Nephron (organoid): ENCODE measurements around the gene SCMH1.
A peak's percentile ranks its signal among the peaks of the same experiment; 100 is the strongest.

Experiments
- H3K27ac Mint-ChIP-seq, 3 experiments: 2 replicates each; pipeline ENCODE4 v1.8.0; 2020; ENCODE audit warnings: mixed read lengths in 3 of 3, mild to moderate bottlenecking in 2 of 3, moderate library complexity in 1 of 3
- H3K27me3 Mint-ChIP-seq: 2 replicates; pipeline ENCODE4 v1.8.0; 2021; ENCODE audit warnings: low read depth, mild to moderate bottlenecking, moderate library complexity, mixed read lengths
- H3K36me3 Mint-ChIP-seq: 2 replicates; pipeline ENCODE4 v1.8.0; 2020; ENCODE audit warnings: low read depth, mixed read lengths
- H3K4me1 Mint-ChIP-seq: 2 replicates; pipeline ENCODE4 v1.8.0; 2020; ENCODE audit warnings: mixed read lengths
- H3K4me3 Mint-ChIP-seq, 3 experiments: 2 replicates each; pipeline ENCODE4 v1.8.0; 2020; ENCODE audit warnings: mild to moderate bottlenecking in 3 of 3, mixed read lengths in 3 of 3, moderate library complexity in 2 of 3
- H3K9me3 Mint-ChIP-seq: 2 replicates; pipeline ENCODE4 v1.8.0; 2020; ENCODE audit warnings: mixed read lengths
- TF ChIP-seq, protein P1 (sequence below), 3 experiments: fragments of 200-600 bp; sonication (generic); IDR thresholded peaks; one replicate each; pipeline ENCODE4 v1.5.0; 2021; ENCODE audit warnings: antibody characterized with exemption in 3 of 3; ENCODE audit not compliant: unreplicated experiment in 3 of 3

The SCMH1 gene

DNA sequence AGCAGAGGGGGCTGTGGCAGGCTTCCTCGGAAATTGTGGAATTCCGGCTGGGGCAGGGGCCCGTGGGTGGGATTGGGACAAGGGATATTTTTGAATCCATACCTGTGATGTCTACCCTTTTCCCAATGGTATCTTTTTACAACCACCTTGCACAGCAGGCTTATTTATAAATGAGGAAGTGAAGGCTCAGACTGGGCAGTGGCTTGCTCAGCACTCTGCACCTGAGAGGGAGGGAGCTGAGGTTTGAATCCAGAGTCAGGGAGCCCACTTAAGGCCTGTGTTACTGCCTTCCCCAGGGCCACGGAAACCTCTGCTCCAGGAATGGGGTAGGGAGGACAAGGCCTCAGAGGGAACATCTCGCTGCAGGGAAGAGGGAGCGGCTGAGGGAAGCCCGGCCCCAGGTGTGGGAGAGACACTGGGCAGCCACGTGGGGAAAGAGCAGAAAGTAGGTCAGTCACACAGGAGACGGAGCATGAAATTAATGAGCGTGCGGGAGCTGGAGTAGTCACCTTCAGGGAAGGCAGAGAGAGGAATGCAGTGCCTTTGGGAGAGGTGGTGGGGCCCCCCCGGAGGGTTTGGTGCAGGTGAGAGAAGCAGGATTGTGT, 35.4 kb upstream of the SCMH1 start:
- Mint-ChIP-seq H3K4me1 (peaks cover 2% of the 10 kb centered on the region), H3K27me3 (peaks cover 40% of the 10 kb centered on the region), H3K9me3 (no peaks in the 10 kb centered on the region), H3K4me3 (no peak overlapping the region), H3K36me3 (no peaks in the 10 kb centered on the region), H3K27ac (peak overlapping the region in 1 of 3 experiments; percentile 18)
- TF ChIP-seq, protein P1, sequence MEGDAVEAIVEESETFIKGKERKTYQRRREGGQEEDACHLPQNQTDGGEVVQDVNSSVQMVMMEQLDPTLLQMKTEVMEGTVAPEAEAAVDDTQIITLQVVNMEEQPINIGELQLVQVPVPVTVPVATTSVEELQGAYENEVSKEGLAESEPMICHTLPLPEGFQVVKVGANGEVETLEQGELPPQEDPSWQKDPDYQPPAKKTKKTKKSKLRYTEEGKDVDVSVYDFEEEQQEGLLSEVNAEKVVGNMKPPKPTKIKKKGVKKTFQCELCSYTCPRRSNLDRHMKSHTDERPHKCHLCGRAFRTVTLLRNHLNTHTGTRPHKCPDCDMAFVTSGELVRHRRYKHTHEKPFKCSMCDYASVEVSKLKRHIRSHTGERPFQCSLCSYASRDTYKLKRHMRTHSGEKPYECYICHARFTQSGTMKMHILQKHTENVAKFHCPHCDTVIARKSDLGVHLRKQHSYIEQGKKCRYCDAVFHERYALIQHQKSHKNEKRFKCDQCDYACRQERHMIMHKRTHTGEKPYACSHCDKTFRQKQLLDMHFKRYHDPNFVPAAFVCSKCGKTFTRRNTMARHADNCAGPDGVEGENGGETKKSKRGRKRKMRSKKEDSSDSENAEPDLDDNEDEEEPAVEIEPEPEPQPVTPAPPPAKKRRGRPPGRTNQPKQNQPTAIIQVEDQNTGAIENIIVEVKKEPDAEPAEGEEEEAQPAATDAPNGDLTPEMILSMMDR (IDR thresholded peaks at IDR 0.05; ENCODE audit: unreplicated experiment in 3 of 3), result no peak

DNA sequence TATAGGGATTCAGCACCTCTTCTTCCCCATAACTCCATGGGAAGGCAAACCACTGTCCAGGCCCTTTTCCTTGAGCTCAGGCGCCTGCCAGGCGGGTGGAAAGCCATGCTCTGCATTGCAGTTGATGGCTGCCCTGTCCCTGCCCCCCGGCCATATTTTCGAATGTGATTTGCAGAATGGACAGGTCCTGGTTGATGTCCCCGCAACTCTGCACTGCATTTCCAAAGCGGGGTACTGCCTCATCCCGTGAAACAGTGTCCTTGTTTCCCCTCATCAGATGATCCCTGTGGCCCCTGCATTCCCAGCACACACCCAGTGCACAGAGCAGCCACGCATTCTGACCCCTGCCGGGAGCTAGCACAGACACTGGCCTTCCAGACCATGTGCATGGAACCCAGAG, 33.7 kb upstream of the SCMH1 start:
- H3K36me3 Mint-ChIP-seq, result no peaks in the 10 kb centered on the region
- H3K4me1 Mint-ChIP-seq, result peaks cover 6% of the 10 kb centered on the region
- H3K4me3 Mint-ChIP-seq, result no peak overlapping the region
- no peaks in the 10 kb centered on the region for H3K9me3 Mint-ChIP-seq
- peaks cover 34% of the 10 kb centered on the region for H3K27me3 Mint-ChIP-seq
- TF ChIP-seq, protein P1 (IDR thresholded peaks at IDR 0.05; ENCODE audit: unreplicated experiment in 3 of 3), result no peak
- H3K27ac Mint-ChIP-seq, result no peak overlapping the region

DNA sequence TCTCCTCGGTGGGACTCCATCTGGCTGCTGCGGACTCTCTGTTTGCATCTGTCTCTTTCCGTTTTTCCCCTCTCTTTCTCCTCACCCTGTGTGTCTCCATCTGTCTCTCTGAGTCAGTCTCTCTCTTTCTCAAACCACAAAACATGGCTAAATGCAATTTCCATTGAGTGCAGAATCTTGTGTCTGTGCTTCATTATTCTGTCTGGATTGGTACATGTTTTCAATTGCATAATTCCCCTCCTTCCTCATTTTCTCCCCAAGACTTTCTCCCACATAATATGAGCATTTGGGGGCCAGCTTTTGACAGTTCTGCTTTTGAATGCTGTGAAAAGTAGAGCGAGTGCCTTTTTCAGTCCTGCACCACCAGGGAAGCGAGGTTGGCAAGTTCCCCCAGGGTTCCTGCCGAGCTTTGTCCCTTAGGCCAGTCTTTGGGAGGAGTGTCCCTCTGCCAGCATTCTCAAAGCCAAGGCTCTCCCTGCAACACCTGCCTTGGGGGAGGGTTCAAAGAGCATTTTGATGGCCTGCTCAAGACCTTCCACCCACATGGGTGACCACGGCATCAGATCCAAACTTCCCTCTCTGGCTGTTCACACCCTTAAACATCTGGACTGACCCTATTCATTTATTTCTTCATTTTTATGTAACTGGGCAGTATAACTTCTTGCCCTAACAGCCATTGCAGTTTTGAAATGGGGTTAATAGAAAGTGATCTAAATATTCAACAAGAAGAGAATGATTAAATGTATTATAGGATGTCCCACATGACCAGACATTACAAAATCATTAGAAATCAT, 32.8 kb upstream of the SCMH1 start:
- Mint-ChIP-seq H3K27me3 (peaks cover 26% of the 10 kb centered on the region), H3K36me3 (no peaks in the 10 kb centered on the region)
- TF ChIP-seq, protein P1 (IDR thresholded peaks at IDR 0.05; ENCODE audit: unreplicated experiment in 3 of 3), result no peak

DNA sequence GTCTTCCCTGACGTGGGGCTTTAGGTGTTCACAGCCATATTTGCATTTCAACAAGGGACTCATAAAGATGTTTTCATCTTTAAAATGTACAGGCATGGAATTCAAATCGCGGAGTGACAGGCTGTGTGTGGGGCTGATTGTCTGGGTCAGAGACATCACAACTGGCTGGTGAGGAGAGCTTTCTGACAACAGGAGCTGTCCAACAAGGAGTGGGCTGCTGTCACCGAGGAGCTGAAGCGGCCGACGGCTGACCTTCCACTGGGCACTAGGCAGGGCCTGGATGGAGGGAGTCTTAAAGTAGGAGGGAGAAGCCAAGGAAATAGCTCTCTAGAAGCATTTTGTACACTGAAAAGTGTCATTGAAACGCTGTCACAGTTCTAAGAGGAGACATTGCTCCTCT, 30.5 kb upstream of the SCMH1 start:
- no peak overlapping the region for H3K4me3 Mint-ChIP-seq
- H3K9me3 Mint-ChIP-seq, result no peaks in the 10 kb centered on the region
- H3K4me1 Mint-ChIP-seq, result peaks cover 6% of the 10 kb centered on the region
- H3K27me3 Mint-ChIP-seq, result peaks cover 32% of the 10 kb centered on the region
- no peaks in the 10 kb centered on the region for H3K36me3 Mint-ChIP-seq
- TF ChIP-seq, protein P1 (IDR thresholded peaks at IDR 0.05; ENCODE audit: unreplicated experiment in 3 of 3), result no peak
- H3K27ac Mint-ChIP-seq, result no peak overlapping the region

More for the DNA sequence above, 32.8 kb upstream of the SCMH1 start:
- Mint-ChIP-seq H3K9me3 (no peaks in the 10 kb centered on the region), H3K4me3 (no peak overlapping the region), H3K27ac (no peak overlapping the region), H3K4me1 (peaks cover 6% of the 10 kb centered on the region)

DNA sequence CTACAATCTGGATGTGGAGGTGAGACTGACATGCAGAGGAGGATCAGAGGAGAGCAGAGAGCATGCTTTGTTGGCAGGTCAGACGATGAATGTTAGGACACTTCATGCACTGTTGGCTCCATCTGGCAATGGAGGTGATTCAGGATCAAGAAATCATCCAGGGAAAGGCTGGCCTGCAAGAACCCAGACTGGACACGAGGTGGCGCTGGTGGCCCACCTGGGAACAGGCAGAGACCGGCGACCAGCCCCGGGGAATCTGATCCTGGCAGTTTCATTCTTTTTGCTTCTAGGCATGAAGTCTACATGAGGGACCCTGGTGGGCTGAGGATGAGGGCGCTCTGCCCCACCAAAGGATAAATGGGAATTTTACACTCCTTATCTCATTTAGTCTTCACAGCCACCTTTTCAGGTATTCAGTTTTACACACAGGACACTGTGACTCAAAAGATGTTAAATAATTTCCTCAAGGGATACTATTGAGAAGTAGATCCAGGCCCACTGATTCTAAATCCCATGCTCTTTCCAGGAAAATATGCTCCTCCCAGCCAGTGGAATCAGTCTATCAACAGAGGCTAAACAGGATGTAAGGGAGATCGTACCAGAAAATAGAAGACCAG, 26.2 kb upstream of the SCMH1 start:
- H3K9me3 Mint-ChIP-seq, result no peaks in the 10 kb centered on the region
- no peaks in the 10 kb centered on the region for H3K36me3 Mint-ChIP-seq
- H3K4me3 Mint-ChIP-seq, result no peak overlapping the region
- TF ChIP-seq, protein P1 (IDR thresholded peaks at IDR 0.05; ENCODE audit: unreplicated experiment in 3 of 3), result peak; percentile 98
- peaks cover 6% of the 10 kb centered on the region for H3K4me1 Mint-ChIP-seq
- peaks cover 13% of the 10 kb centered on the region for H3K27me3 Mint-ChIP-seq
- peak overlapping the region in 1 of 3 experiments; percentile 11 for H3K27ac Mint-ChIP-seq
